Loucy (cell line): Measurements from ENCODE around the gene PGR.

Experiments
- CTCF ChIP-seq: fragments of 200-600 bp; sonication (generic); conservative IDR thresholded peaks from 2 replicates; pipeline ENCODE4 v1.5.1; 2014; ENCODE audit warnings: mild to moderate bottlenecking, antibody characterized with exemption, low read length
- EZH2phosphoT487 ChIP-seq: fragments of 200-600 bp; IDR thresholded peaks from 2 replicates; pipeline ENCODE4 v1.6.1; 2018; ENCODE audit warnings: antibody characterized with exemption, mild to moderate bottlenecking, moderate library complexity, borderline replicate concordance

GRCh38 chr11:101022256-101022655 is 107.4 kb downstream of the PGR start:
- no peak for TF ChIP-seq CTCF
- no peak for TF ChIP-seq EZH2phosphoT487
